IPS DF 4.7 (cell line): ENCODE results near the gene ZNF615.
"Not testable (repeated sequence)": the region's sequence is repeated elsewhere in the genome, so short reads cannot be mapped to it uniquely, and the experiment has no call there.

Experiments
- DNase-seq: peaks from one replicate; pipeline ENCODE4 v3.0.0-alpha.2; 2013; ENCODE audit warnings: low spot score; ENCODE audit errors: extremely low read depth

The ZNF615 gene

DNA sequence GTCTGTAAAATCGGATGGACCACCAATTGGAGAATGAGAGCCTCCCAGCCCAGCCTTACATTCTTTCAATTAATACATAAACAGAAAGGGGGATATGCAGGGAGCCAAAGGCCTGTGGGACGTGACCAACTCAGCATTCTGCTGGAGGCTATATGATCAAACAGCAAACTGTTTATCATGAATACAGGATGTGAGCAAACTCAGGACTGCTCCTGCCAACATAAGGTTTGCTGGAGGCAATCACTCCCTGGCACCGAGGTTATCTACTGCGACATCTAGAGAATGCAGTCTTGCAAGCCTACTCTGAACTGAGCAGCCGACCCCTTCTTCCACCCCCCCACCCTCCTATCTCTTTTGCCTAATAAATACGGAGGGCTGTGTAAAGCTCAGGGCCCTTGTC lies 27.1 kb downstream of the ZNF615 start:
- DNase-seq, result not testable (repeated sequence)

DNA sequence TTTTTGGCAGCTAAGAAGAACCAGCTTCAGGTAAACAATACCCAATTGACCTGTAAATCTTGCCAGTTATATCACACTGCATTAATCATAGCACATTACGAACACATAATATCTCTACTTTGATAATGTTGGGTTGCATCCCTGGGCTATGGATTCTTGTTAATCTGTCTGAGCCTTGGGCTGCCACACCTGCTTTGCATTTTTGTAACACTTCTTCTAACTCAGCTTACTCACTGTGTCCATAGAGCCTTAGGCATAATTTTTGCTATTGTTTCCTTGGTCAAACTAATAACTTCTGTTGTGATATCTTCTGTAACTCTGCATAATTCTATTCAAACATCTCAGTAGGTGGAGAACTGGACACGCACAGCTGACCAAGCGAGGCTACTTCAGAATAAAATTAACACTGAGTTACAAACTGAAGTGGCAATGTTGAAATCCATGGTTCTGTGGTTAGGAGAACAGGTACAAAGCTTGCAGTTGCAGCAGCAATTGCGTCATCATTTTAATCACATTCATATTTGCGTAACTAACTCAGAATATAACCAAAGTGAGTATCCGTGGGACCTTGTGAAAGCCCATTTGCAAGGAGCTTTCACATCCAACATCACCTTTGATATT lies 27.8 kb downstream of the ZNF615 start:
- DNase-seq, result no peak

DNA sequence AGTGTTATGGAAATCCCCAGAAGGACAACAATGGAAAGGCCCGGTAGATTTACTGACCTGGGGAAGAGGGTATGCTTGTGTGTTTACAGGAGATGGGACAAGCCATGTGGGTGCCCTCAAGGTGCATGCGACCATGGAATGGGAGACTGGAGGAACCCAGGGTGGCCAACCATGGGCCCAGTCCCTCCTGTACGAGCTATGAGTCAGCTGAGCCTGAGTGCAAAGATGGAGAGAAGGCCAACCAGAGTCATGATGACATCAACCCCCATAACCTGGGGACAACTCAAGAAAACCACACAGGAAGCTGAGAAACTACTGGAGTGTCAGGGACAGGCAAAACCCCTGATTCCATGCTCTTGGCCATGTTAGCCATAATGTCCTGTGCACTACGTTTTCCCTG lies 29.1 kb downstream of the ZNF615 start:
- no peak for DNase-seq

DNA sequence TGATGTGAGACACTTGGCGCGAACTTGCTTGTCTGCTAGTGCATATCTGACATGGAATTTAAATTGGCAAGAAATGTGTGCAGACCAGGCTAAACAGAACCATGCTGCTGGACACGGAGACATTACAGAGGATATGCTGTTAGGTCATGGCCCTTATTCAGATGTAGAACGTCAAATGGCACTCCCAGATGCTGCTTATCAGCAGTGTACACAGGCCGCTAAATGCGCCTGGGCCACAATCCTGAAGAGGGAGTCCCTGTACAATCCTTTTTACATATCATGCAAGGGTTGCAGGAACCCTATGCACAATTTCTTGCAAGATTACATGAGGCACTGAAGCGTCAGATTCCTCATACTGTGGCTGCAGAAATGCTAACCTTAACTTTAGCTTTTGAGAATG lies 30.7 kb downstream of the ZNF615 start:
- no peak for DNase-seq

DNA sequence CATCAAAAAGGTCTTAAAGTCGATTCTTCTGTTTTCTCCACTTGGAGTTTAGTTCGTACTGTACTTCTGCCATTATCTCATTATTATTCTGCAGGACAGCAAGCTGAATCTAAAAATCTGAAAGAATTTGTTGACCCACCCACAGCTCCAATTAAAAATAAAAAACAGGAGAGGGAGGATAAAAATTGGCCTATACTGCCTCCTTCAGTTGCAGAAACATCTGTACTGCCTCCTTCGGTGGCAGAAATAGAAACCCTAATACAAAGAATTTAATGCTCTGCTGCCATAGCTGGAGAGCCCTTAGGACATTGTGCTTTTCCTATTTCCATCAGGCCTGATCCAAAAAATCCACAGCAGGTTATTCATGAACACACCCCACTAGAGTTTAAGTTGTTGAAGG lies 31.2 kb downstream of the ZNF615 start:
- DNase-seq, result no peak

DNA sequence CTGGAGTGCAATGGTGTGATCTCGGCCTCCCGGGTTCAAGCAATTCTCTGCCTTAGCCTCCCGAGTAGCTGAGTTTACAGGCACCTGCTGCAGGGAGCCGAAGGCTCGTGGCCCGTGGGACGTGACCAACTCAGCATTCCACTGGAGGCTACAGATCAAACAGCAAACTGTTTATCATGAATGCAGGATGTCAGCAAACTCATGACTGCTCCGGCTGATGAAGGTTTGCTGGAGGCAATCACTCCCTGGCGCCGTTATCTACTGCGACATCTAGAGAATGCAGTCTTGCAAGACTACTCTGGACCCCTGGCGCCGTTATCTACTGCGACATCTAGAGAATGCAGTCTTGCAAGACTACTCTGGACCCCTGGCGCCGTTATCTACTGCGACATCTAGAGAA lies 32.2 kb downstream of the ZNF615 start:
- DNase-seq, result not testable (repeated sequence)

DNA sequence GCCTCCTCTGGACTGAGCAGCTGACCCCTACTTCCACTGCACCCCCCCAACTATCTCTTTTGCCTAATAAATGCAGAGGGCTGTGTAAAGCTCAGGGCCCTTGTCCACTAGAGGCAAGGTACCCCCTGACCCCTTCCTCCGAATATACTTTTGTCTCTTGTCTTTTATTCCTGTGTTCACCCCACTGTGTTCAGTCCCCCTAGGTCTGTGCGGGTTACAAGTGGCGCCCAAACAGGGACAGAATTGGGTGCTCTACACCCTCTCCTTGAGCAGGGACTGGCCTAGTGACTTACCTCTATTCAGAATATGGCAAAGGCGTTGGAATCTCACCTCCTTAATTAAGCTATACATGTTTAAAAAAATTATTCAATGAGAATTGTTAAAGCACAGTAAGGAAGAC lies 36.4 kb downstream of the ZNF615 start:
- DNase-seq, result no peak

DNA sequence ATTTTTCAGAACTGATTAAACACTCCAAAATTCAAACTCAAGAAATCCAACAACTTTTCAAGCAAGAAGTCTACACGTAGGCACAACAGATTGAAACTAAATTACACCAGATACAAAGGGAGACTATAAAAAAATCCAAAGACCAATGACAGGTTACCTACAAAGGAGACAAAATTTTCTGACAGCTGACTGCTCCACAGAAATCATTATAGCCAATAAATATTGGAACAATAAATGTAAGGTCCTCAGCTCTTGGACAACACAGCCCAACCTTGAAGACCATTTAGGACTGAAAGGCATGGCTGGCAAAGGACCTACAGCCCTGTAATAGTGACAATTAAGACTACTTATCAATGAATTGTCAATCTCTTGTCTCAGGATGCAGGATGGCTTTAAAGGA lies 37.3 kb downstream of the ZNF615 start:
- no peak for DNase-seq

DNA sequence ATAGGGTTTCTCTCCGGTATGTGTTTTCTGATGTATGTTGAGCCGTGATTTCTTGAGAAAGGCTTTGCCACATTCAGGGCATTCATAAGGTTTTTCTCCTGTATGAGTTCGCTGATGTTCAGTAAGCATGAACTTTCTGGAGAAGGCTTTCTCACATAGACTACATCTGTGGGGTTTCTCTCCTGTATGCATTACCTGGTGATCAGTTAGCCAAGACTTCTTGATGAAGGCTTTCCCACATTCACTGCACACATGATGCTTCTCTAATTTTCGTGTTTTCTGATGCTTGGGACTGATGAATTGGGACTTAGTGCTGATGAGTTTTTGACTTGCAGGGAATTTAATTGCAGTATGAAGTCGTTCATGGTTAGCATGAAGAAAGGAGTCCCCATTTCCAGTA lies 42.4 kb downstream of the ZNF615 start:
- no peak for DNase-seq

DNA sequence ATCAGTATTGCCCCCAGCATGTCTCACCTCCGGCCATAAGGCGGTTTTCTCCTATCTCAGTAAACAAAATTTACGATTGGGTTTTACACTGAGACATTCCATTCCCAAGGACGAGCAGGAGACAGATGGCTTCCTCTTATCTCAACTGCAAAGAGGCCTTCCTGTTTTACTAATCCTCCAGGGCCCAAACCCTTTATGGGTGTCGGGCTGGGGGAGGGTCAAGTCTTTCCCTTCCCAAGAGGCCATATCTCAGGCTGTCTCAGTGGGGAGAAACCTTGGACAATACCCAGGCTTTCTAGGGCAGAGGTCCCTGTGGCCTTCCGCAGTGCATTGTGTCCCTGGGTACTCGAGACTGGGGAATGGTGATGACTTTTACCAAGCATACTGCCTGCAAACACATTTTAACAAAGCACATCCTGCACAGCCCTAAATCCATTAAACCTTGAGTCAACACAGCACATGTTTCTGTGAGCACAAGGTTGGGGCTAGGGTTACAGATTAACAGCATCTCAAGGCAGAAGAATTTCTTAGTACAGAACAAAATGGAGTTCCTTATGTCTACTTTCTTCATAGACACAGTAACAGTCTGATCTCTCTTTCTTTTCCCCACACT lies 47.3 kb downstream of the ZNF615 start:
- not testable (repeated sequence) for DNase-seq

DNA sequence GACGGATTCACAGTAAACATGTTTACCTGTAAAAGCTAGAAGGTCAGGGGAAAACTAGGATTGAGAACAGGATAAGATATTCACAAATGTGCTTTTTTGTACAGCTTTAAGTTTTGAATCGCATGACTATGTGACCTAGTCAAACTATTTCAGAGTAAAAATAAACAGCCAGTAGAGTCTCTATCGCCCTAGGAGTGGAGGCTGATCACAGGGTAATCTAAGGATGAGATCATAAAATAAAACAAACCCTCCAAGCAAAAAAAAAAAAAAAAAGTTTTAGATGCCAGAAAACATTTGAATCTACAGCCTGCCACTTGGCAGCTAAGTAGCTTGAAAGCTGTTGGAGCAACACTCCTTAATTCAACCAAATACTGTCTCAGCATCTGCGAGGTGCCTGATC lies 48.2 kb downstream of the ZNF615 start:
- no peak for DNase-seq

DNA sequence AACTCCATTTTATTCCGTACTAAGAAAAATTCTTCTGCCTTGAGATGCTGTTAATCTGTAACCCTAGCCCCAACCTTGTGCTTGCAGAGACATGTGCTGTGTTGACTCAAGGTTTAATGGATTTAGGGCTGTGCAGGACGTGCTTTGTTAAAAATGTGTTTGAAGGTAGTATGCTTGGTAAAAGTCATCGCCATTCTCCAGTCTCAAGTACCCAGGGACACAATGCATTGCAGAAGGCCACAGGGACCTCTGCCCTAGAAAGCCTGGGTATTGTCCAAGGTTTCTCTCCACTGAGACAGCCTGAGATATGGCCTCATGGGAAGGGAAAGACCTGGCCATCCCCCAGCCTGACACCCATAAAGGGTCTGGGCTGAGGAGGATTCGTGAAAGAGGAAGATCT lies 50.2 kb downstream of the ZNF615 start:
- DNase-seq, result not testable (repeated sequence)

DNA sequence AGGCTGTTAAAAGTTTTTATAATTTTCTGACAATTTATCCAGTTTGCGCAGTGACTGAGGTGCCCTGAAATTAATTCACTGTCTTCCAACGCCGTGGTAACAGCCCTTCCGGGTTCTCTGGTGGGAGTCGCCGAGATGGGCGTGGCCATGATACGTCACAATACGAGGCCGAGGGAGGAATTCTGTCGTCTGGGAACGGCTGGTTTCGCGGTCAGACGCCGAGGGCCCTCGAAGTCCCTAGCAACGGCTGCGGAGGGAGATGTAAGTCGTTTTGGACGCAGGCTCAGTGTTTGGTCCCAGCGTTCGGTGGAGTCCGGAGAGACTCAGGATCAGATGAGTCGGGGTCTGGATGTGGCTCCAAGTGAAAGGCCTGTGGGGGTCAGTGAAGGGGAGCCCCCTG lies 59.0 kb downstream of the ZNF615 start:
- DNase-seq, result no peak

DNA sequence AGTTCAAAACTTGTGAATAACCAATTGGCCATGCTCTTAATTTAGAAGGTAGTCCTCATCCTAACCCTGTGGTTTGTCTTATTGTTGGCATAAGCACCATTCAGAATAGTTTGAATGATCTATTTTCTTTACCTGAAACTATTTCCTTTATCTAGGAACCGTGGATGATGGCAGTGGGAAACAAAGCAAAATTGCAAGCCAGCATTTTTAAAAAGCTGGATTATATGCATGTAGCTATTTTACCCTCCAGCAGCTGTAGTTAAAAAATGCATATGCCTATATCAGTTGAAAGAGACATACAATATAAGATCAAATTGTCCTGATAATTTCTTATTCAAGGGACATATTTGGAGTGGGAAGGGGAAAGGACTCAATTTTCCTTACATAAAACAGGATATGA lies 61.4 kb downstream of the ZNF615 start:
- DNase-seq, result no peak

DNA sequence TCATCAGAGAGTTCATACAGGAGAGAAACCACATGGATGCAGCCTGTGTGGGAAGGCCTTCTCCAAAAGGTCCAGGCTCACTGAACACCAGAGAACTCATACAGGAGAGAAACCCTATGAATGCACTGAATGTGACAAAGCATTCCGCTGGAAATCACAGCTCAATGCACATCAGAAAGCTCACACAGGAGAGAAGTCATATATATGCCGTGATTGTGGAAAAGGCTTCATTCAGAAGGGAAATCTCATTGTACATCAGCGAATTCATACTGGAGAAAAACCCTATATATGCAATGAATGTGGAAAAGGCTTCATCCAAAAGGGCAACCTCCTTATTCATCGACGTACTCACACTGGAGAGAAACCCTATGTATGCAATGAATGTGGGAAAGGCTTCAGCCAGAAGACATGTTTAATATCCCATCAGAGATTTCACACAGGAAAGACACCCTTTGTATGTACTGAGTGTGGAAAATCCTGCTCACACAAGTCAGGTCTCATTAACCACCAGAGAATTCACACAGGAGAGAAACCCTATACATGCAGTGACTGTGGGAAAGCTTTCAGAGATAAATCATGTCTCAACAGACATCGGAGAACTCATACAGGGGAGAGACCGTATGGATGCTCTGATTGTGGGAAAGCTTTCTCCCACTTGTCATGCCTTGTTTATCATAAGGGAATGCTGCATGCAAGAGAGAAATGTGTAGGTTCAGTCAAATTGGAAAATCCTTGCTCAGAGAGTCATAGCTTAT lies 63.0 kb downstream of the ZNF615 start:
- DNase-seq, result no peak
